NCI-H2029 treated with DMSO at 0.1 percent for 48 hours (cell line): ENCODE results near the gene GEMIN7.

Experiments
- DNase-seq: peaks from one replicate; lab custom pipeline; 2025; lab: John Stamatoyannopoulos, UW

Gene GEMIN7

DNA sequence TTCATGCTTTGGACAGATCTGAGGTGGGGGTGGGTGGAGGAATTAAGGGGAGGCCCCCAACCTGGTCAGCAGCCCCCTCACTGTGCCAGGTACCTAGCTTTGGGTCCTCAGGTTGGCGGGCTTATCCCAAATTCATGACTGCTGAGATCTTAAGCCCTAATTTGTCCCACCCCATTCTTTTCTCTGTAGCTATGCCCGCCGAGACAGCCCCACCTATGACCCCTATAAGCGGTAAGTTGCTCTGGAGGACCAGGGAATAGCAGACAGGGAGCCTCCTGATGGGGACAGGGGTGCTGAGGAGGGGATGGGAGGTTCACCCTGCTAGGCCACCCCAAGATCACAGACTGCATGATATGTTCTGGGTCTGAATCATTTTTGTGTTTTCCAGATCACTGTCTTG lies 17.1 kb upstream of the GEMIN7 start:
- DNase-seq = no peak

DNA sequence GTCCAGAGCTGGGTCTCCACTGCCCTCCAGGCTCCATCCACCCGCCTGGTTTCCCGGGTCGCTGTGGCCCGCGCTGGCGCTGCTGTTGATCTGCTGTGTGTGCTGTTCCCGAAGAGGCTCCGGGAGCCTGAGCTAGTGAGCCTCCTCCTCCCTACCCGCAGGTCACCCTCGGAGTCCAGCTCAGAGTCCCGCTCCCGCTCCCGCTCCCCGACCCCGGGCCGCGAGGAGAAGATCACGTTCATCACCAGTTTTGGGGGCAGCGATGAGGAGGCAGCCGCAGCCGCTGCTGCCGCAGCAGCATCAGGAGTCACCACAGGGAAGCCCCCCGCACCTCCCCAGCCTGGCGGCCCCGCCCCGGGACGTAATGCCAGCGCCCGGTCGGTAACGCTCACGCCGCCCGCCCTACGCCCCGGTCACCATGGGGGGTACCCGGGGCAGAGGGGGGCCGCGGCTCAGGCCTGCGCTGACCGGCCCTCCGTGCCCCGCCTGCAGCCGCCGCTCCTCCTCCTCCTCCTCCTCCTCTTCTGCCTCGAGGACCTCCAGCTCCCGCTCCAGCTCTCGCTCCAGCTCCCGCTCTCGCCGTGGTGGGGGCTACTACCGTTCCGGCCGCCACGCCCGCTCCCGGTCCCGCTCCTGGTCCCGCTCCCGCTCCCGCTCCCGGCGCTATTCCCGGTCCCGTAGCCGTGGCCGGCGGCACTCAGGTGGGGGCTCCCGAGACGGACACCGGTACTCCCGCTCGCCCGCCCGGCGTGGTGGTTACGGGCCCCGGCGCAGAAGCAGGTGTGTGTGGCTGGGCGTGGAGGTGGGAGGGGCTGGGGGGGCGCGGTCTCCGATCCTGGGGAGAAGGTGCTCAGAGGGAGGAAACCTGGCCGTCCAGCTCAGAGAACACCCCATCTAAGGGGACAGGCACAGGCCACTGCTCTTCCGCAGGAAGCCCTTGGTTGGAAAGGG lies 14.9 kb upstream of the GEMIN7 start:
- no peak for DNase-seq

DNA sequence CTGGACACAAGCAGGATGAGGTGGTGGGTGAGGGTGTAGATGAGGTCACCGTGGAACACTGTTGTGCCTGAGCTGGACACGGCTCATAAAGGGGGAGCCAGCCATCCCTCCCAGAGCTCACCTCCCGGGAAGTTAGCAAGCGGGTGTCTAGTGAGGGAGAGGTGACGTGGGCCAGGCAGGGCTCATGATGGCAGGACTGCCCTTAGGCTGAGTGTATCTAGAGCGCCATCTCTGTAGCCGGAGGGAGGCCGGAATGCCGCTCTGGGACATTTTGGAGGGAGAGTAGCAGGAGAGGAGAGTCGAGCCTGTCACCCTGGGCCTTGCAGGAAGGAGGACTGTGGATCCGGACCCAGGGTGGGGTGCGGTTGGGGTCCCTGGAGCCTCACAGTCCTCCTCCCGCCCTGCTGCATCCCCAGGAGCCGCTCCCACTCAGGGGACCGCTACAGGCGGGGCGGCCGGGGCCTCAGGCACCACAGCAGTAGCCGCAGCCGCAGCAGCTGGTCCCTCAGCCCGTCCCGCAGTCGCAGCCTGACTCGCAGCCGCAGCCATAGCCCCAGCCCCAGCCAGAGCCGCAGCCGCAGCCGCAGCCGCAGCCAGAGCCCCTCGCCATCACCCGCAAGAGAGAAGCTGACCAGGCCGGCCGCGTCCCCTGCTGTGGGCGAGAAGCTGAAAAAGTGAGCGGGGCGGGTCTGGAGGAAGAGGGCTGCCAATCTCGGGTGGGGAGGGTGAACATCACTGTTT lies 12.0 kb upstream of the GEMIN7 start:
- no peak for DNase-seq

DNA sequence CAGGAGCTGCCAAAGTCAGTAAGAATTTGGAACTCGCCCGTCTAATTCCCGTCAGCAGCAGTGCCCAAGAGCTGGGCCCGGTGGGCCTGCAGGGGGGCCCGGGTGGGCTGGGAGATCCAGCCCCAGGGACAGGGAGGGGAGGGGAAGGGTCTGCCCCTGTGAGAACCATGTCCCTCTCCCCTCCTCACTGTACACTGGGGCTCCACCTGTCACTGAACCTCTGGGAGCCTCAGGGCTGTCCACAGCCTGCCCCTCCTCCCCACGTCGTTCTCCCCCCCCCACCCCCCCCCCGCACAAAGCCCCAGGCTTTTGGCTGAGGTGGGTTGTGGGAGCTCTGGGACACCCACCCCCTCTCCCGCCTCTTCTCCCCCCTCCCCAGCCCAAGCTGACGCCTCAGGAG lies 11.0 kb upstream of the GEMIN7 start:
- no peak for DNase-seq

DNA sequence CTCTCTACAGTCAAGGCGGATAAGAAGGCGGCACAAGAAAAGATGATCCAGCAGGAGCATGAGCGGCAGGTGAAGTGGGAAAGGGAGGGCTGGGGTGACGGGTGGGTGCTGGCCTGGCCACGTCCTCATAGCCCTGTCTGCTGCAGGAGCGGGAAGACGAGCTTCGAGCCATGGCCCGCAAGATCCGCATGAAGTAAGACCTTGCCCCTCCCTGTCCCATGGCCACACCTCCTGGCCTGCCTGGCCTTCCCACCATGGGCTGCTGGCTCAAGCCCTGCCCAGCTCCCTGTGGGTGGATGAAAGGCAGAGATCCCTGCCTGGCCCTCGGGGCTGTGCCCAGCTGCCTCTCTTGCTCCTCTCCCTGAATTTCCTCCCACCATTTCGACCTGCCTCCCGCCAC lies 10.0 kb upstream of the GEMIN7 start:
- DNase-seq = no peak

DNA sequence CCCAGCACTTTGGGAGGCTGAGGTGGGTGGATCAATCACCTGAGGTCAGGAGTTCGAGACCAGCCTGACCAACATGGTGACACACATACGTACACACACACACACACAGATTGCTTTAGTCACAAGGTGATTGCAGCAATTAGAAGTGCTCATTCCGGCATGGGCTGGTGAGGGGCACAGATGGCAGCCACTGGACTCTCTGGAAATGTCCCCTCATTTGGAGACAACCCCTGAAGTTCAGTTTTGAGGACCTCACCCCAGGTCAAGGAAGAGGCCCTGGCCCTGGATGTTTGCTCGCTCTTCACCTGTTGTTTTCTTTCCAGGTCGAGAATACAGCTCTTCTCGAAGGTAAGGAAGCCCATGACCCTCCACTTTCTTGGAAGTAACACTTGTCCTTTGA lies 8.8 kb upstream of the GEMIN7 start:
- no peak for DNase-seq

DNA sequence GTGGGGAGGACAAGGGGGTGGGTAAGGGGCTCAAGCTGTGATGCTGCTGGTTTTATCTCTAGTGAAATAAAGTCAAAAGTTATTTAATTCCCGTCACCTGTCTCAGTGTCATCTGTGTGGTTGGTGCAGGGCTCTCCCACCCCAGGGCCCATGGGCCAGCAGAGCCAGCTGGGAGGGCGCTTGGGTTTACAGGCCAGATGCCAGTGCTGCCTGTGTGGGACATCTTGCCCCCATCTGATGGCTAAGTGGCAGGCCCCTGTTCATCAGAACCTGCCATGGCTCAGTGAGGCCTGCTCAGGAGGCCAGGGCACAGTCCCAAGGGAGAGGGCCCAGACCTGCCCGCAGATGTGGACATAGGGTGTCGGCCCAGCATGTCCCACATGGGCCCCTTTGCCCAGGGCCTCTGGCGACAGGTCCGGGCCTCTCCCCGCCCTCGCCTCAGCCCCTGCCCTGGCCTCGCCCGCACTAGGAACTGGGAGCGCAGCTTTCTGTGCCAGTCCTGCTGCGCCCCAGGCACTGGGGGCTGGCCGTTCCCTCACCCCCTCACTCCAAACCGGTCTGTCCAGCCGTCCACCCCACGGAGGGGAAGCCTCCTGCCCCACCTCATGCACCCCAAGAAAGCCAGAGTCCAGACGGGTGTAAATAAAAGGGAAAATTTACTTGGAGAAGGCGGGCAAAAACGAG lies 8.1 kb upstream of the GEMIN7 start:
- DNase-seq = no peak

DNA sequence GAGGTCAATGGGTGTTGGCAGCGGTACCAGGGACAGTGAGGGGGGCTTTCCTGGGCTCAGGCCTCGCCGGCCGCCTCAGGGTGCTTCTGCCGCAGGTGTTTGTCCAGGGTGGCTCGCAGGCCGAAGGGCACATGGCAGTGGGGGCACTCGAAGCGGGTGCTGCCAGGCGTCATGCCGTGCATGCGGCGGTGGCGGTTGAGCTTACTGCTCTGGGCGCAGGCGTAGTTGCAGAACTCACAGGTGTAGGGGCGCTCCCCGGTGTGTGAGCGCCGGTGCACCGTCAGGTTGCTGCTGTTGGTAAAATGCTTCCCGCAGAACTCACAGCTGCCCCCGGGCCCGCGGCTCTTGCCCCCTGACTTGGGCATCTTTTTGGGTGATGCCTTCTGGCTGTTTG lies 7.5 kb upstream of the GEMIN7 start:
- no peak for DNase-seq

DNA sequence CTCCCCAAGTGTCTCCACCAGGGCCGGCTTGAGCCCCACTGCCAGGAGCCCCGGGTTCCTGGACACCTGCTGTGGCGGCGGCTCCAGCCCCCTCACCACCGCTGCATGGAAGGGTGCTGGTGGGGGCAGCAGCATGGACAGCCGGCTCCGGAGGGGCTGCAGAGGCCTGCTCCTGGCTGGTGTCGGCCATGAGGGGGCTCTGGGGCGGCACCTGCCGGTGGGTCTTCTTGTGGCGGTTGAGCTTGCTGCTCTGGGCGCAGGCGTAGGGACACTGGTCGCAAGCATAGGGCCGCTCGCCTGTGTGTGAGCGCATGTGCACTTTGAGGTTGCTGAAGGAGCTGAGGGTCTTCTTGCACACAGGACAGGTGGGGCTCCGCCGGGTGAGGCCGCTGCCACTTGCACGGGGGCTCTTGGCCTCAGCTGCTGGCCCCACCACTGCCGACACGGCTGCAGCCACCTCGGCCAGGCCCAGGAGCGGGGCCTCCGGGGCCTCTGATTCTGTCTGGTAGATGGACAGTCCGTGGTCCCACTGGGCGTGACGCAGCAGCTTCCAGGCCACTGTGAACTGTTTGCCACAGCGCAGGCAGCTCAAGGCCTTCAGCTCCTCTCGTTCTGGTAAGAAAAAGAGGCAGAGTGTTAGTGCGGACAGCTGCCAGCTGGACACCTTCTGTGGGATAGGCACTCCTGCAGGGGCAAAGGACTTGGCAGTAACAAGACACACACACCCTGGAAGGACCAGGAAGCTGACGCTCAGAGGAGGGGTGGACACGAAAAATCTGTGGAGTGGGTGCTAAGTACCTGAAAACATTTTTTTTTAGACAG lies 6.9 kb upstream of the GEMIN7 start:
- DNase-seq = no peak

DNA sequence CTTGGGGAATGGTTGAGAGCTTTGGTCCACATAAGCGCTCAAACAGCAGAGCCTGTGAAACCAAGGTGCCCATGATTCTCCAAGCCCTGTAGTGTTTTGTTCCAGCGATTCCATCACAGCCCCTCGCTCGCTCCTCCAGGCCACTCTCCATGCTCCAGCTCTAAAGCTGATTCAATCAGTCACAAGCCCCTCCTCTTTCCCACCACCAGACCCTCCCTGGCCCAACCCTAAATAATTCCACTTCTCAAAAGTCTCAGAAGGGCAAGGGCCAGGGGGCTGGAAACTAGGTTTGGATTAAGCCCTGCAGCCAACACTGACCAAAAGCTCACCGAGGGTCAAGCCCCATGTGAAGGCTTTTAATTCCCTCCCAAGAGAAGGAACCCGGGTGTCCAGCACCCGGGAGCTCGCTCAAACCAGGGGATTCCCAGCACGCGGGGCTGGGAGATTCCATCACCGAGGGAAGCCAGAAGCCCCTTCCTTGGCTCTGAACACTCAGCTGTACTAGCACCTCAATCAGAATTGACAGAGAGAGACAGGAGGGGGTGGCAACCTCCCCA lies 4.2 kb upstream of the GEMIN7 start:
- no peak for DNase-seq

DNA sequence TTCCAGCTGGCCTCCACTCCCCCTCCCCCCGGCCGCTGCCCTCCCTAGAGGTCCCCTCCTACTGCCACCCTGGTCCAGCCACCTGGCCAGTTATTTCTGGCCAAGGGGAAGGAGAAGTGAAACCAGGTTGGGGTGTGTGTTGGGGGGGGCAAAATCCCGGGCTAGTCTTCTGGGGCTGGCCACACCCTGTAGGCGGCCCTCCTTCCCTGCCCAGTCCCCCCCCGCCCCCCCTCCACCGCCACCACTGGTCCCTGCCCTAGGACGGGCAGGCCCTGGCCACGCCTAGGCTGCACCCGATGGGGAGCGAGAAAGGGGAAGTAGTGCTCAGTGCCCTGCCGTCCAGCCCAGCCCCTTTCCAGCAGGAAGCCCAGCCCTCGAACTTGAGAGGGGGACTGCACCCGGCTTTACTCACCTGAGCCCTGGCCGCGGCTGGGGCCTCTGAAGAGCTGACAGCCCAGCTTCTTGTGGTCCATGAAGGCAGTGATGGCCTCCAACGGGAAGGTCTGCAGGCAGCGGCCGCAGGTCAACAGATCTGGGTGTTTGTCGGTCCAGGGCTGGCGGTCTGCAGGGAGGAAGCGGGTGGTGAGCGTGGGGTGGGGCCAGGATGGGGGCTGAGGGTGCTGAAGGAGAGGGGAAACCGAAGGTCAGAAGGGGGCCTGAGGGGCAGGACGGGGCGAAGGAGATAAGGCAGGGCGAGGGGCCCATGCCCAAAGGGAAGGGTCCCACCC lies 3.6 kb upstream of the GEMIN7 start:
- DNase-seq = no peak

DNA sequence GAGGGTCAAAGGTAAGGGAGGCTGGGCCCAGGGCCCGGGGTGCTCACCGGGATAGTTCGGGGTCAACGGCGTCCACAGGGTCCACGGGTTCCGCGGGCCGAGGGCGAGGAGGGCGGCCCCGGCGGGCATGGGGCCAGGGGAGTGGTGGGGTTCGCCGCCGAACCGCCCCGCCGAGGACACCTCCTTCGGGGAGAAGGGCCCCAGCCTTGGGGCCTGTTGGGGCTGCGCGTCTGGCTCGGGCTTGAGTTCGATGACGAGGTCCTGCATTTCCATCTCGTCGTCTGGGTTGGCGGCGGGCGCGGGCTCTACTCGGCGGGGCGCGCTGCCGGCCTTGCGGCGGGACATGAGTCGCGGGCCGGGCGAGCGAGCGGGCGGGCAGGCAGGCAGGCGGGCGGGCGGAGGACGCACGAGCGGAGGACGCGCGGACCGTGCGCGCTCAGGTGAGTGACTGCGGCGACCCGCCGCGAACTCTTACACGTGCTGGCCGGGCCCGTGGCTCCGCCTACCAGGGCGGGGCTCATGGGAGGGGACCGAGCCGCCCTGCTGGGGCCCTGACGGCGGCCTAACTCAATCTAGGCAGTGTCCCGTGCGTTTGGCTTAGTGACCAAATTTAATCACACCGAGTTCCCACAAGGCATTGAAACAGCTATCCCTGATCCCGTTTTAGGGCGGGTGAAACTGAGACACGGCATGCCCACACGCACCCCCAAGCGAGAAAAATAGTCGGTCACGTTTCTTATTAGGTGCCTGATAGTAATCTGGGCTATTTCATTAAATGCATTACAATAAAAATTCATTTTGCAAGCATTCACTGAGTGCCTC lies 2.8 kb upstream of the GEMIN7 start, which contains the start of gene ZNF296:
ZNF296 (minus strand) TSS at position 450 of the 822 bp plus-strand sequence; CDS start at position 345, 105 bp downstream.
- no peak for DNase-seq

DNA sequence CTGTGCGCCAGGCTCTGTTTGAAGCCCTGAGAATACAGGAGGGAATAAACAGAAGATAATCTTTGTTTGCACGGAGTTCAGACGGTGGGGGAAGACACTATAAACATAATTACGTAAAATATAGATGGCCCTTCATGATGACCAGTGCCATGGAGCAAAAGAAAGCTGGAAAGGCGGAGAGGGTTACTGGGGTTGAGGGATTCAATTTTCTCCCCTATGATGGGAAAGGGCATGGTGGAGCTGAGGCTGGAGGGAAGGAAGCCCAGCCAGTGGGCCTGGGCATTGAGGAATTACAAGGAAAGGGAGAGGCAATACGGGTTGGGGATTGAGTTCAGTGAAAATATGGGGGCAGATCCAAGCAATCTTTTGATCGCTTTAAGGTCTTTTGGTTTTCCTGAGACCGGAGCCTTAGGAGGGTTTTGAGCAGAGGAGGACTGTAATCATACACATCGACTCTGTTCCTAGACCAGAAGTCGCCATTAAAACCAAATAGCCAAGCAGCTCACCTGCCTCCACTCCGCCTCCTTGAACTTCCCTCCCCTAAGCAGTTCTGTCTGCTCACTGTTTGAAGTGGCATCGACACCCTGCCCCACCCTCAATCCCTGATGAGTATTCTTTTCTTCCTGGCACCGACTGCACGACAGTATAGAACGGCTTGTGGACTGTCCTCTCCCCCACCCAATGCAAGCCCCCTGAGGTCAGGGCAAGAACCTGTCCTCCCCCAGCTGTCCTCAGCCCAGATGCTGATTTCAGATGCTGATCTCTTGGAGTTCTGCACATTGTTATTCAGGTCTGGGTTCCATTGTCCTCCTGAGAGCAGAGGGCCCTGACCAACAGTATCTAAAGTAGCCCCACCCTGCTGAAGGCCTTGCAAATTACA lies 2.0 kb upstream of the GEMIN7 start:
- no peak for DNase-seq

DNA sequence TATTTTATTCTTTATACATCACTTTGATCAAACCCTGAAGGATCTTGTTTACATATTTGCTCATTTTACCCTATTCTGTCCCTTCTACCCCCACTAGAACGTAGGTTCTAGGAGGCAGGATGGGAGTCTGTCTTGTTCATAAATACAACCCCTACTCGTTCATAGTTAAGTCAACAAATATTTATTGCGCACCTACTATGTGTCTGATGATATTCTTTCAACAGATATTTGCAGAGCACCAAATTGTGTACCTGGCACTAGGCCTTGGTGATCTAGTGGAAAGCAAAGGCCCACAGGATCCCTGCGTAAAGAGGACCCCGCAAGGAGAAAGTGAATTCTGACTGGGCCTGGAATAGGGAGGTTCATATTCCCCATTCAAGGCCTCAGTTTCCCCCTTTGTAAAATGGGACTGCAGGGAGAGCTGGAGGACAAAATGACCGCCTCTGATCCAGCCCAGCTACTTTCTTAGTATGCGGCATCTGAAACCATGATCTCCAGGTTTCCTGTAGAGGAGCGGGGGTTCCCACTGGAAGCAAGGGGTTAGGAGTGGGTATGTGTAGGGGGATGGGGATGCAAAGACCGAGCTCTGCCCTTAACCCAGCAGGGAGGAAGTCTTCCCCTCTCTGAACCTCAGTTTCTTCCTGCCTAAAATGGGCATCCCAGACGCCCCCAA lies 534 bp upstream of the GEMIN7 start:
- DNase-seq = no peak

DNA sequence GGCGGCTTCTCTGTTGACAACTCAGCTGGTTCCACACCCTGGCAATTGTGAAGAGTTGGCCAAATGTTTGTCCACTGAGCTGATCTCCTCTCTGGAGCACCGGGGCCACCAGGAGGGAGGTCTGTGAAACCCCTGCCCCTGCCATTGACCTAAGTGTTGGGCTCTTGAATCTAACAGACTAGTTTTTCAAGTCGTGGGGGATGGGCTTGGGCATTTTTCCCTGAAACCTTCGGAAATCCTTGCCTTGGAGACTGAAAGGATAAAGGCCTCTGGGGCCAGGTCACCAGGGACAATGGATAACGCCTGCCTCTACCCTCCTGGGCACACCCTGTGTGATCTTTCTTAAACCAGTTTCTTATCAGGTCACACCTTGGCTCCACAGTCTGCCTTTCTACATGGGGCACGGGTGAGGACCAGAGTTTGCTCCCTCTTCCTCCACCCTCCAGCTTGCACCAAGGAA lies 881 bp downstream of the GEMIN7 start:
- no peak for DNase-seq

DNA sequence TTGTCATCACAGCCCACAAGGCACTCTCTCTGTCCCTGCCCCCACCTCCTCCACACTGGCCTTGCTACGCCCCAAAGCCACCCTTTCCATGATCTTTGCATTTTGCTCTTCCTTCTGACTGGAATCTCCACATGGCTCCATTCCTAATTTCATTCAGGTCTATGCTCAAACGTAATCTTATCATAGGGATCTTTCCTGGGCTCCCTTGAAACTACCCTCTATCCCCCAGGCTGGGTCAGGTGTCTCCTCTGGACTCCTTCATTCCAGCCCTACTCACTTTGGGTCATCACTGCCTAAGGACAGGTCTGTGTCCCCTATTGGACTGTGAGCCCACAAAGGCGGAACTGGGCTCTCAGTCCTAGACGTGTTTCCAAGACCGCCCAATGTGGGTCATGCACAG lies 3.1 kb downstream of the GEMIN7 start:
- DNase-seq = no peak

DNA sequence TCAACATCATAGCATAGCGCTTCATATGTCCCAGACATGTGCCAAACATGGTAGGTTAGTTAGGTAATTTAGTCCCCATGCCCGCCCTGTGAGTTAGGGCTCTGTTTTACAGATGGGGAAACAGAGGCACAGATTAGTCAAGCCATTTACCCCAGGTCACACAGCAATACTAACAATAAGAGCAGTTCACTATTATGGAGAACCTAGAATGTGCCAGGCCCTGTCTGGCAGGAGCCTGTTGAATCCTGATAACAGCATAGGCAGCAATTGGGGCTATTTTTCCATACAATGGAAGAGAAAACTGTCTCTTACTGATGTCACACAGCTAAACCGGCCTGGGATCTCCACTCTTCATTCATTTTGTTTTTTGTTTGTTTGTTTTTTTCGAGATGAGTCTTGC lies 7.4 kb downstream of the GEMIN7 start:
- DNase-seq = no peak

DNA sequence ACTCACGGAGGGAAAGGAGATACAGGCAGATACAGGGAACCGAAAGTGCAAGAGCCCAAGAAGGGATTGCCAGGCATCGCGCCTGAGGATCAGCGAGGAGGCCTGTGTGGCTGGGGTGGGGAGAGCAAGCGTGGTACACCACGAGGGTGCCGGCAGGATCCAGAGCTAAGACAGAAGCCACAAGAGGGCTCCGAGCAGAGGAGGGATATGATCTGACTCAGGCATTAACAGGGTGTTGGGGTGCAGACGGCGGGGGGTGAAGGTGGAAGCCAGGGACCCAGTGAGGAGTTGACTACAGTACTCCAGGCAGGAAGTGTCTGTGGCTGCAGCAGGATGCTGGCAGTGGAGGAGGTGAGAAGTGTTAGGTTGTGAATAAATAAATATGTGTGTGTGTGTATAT lies 8.5 kb downstream of the GEMIN7 start:
- DNase-seq = no peak
